CD4-positive, alpha-beta T cell treated with Interleukin-4 for 4 hours (primary cell): ENCODE data around the gene USP12.
A peak's percentile ranks its signal among the peaks of the same experiment; 100 is the strongest.
"Not testable (repeated sequence)": the region's sequence is repeated elsewhere in the genome, so short reads cannot be mapped to it uniquely, and the experiment has no call there.

Source experiments
- DNase-seq: peaks from one replicate; pipeline ENCODE4 v3.0.0-alpha.2; 2020

USP12 gene

GRCh38 chr13:27147530-27148170 lies 24.0 kb downstream of the USP12 start:
- peak; percentile 55 for DNase-seq

- no peak for DNase-seq
These were observed 29.9 kb downstream of the USP12 start for GRCh38 chr13:27141746-27142145.

GRCh38 chr13:27141159-27141558 lies 30.5 kb downstream of the USP12 start:
- DNase-seq, result not testable (repeated sequence)

GRCh38 chr13:27140060-27140459 lies 31.6 kb downstream of the USP12 start:
- no peak for DNase-seq

- no peak for DNase-seq
These were observed 32.0 kb downstream of the USP12 start for GRCh38 chr13:27139565-27139964.

- no peak for DNase-seq
These were observed 33.0 kb downstream of the USP12 start for GRCh38 chr13:27138457-27139093.

- no peak for DNase-seq
These were observed 33.9 kb downstream of the USP12 start for GRCh38 chr13:27137759-27138158.

GRCh38 chr13:27135023-27135422 lies 36.6 kb downstream of the USP12 start:
- no peak for DNase-seq

GRCh38 chr13:27133889-27134288 lies 37.7 kb downstream of the USP12 start:
- no peak for DNase-seq

- DNase-seq, result no peak
These were observed 39.1 kb downstream of the USP12 start for GRCh38 chr13:27132538-27132937.

GRCh38 chr13:27131906-27132305 lies 39.7 kb downstream of the USP12 start:
- no peak for DNase-seq

- peak; percentile 92 for DNase-seq
These were observed 40.5 kb downstream of the USP12 start for GRCh38 chr13:27130979-27131623.

GRCh38 chr13:27130223-27130978 lies 41.2 kb downstream of the USP12 start:
- peak; percentile 24 for DNase-seq

GRCh38 chr13:27128825-27129627 lies 42.6 kb downstream of the USP12 start:
- no peak for DNase-seq

- DNase-seq, result no peak
These were observed 44.8 kb downstream of the USP12 start for GRCh38 chr13:27126859-27127258.

GRCh38 chr13:27125357-27126282 lies 46.0 kb downstream of the USP12 start:
- no peak for DNase-seq

GRCh38 chr13:27124571-27124970 lies 47.0 kb downstream of the USP12 start:
- no peak for DNase-seq

- DNase-seq, result not testable (repeated sequence)
These were observed 48.2 kb downstream of the USP12 start for GRCh38 chr13:27123445-27123844.

- no peak for DNase-seq
These were observed 49.6 kb downstream of the USP12 start for GRCh38 chr13:27122036-27122435.

- no peak for DNase-seq
These were observed 50.8 kb downstream of the USP12 start for GRCh38 chr13:27120811-27121210.

- no peak for DNase-seq
These were observed 51.6 kb downstream of the USP12 start for GRCh38 chr13:27120011-27120410.
